HG02763 (cell line): ENCODE data around the gene KRT74.

Source experiments
- ATAC-seq: cut with Tn5 transposase; IDR thresholded peaks from one replicate; pipeline ENCODE4 v1.9.1; 2021; ENCODE audit warnings: mild to moderate bottlenecking, moderate library complexity; ENCODE audit not compliant: unreplicated experiment

KRT74 gene

DNA sequence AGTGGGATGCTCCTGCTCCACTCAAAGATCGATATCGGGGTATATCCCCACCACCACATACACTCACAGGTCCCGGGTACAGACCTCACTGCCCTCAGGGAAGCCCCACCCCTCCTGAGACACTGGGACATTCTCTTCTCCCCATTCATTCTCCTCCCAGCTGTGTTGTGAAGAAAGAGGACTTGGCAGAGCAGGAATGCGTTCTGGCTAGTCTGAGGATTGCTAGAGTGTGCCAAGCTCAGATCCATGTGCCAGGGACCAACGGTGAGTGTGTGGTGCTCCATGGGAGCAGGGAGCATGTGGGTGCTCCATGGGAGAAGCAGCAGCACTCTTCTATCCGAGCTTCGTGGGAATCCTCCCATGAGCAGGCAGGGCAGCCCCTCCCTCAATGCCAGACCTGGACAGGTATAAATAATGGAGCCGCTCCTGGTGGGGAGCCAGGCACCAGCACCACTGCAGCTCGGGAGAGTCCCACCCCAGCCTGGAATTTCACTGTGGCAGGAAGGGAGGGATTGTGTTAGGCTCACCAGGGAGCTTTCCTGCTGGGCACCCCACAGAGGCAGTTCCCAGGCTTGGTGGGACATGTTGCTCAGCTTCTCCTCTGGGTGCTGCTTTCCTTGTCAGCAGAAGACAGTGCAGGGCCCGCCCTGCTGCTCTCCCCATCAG is 51.2 kb downstream of the KRT74 start:
- ATAC-seq: no peak

DNA sequence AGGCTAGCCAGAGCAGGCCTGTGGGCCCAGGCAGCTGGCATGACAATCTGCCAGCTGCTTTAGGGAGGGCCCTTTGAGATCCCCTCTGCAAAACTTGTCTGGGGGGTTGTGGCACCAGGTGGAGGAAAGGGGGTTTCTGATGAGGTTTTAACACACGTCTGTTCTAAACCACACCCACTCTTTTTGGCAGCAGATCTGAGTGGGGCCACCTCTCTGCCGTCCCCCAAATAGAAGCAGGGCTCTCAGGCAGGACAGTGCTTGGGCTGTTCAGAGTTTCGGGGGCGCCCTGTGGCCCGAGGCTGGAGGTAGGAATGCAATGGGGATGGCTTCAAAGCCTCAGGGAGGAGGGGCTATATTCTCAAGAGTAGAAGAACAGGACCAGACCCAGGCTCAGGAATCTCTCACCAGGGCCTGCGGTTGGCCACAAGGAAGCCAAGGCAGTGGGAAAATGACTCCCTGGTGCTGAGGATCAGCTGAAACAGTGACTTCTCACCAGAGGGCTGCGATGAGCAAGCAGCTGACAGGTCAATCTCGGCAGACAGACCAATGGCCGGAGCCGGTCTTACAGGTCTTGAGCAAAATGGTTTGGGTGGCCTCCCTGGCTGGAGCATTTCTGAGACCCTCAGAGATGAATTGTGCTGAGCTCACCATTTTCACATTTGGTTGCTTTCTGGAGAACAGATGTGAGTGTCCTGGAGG is 51.9 kb downstream of the KRT74 start:
- no peak for ATAC-seq

DNA sequence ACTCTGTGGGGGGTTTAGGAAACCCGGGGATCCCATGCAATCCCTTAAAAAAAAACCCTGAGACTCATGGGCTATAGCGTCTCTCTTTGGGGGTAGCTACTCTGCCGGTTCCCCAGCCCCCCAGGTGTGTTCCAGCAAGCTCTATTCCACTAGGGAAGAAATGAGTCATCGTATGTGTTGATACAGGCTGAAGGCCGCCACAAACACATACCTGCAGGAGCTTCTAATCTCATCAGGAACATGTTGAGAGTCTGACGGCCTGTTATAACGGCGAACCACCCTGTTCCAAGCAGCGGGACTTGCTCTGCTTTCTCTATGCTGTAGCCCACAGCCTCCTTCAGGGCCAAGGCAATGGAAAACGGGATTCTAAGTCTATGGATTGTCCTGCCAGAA is 52.5 kb downstream of the KRT74 start:
- no peak for ATAC-seq

DNA sequence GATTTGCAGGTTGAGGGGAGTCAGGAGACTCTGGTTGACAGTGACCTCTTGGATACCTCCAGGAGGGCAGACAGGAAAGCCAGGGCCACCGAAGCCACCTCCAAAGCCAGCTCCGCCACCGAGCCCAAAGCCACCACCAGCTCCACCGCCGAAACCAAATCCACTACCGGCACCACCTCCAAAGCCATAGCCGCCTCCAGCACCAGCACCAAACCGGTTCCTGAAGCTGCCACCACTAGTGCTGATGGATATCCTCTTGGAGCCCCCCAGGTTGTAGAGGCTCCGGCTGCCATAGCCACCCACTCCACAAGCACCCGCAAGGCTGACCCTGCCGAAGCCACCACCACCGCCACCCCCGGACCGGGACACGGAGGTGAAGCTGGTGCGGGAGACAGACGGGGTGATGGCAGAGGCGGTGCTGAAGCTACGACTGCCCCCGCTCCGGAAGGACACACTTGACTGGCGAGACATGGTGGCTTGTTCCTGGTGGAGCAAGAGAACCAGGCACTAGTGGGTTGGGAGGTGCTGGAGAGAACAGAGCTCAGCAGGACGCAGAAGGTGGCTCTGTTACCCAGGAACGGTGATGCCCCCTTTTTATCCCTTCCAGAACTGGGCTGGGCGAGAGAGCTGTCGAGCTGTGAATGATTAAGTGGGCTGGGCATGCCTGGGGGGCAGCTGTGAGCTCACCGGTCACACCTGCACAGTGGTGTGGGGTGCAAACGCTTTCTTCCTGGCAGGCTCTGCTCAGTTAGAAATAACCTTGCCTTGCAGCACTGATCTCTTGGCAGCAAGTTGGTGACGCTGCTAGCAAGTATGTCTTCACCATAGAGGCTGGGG is 53.6 kb downstream of the KRT74 start, which contains the start of gene KRT5:
Gene KRT5 (minus strand): TSS at position 569 of the 837 bp plus-strand sequence. CDS start 98 bp downstream, at position 471.
- ATAC-seq: no peak

DNA sequence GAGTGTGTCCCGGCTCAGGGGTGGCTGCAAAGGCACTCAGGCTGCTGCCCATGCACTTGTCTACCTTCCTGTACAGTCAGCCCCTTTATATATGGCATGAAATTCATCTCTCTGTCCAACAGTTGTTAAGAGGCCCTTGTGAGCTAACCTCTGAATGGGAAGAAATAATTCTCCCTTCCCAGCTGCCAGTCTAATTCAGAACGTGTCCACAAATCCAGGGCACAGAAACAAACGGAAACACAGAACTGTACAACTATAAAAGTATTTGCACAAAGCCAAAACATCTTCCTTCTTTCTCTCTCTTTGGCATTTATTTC is 54.3 kb downstream of the KRT74 start:
- ATAC-seq: no peak

DNA sequence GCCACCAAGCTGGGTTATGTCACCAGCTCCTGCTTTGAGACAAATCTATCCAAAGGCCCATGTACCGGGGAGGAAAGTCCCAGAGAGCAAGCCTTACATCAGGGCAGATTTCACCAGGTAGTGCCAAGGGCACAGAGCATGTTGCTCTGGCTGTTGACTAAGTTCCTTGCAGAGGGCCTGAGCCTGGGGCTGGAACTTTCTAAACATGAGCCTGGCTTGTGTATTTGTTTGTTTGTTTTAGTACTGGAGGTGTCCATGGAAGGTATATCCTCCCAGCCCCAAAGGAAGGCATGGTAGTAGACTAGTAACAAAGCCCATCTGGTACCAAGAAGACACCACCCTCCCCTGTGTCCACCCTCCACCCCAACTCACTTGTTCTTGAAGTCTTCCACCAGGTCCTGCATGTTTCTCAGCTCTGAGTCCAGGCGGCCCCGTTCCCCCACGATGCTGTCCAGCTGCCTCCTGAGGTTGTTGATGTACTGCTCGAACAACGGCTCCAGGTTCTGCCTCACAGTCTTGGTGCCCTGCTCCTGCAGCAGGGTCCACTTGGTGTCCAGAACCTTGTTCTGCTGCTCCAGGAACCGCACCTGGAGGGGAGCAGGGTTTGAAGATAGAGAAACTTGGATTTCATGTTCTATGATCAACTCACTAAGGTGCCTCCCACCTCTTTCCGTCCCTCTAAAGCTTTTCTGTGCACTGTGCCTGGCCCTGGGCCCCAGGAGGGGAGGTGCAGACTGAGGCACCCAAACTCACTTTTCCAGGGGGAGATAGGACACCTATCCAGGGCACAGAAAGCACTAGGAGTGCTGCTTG is 54.9 kb downstream of the KRT74 start:
- no peak for ATAC-seq

DNA sequence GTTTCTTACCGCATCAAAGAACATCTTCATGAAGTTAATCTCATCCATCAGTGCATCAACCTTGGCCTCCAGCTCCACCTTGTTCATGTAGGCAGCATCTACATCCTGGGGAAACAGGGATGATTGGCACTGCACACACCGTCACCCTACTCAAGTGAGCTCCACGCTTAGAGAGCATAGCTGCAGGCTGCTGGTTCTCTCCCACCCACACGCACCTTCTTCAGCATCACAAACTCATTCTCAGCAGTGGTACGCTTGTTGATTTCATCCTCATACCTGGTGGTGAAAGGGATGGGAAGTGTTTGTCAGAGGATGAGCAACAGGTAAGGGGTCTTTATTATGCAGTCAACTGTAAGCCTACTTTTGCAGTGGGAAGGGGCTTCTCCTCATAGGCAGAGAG is 55.8 kb downstream of the KRT74 start:
- no peak for ATAC-seq

DNA sequence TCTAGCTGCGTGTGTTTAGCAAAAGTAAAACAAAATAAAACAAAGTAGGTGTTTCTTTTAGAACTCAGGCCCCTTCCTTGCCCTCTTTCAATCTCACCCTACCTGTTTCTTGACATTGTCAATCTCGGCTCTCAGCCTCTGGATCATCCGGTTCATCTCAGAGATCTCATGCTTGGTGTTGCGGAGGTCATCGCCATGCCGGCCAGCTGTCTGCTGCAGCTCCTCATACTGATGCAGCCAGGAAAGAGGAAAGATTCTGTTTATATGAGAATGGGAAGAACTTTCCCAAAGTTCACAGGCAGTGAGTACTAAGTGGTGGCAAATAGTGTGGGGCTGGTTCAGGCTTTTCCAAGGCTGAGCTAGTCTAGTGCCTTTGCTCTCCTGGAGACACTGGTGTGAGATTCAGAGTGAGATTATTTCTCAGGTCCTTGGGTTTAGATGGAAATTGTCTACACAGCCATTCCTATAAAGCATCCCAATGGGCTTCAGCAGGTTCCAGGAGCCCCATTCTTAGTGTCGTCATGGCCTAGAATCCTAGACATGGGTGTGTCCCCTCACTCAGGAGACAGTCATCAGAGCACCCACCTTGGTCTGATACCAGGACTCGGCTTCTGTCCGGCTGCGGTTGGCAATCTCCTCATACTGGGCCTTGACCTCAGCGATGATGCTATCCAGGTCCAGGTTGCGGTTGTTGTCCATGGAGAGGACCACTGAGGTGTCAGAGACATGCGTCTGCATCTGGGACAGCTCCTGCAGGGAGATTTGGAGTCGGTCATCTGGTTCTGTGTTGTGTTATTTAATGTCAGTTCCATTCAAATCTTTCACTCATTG is 56.4 kb downstream of the KRT74 start:
- ATAC-seq: no peak

DNA sequence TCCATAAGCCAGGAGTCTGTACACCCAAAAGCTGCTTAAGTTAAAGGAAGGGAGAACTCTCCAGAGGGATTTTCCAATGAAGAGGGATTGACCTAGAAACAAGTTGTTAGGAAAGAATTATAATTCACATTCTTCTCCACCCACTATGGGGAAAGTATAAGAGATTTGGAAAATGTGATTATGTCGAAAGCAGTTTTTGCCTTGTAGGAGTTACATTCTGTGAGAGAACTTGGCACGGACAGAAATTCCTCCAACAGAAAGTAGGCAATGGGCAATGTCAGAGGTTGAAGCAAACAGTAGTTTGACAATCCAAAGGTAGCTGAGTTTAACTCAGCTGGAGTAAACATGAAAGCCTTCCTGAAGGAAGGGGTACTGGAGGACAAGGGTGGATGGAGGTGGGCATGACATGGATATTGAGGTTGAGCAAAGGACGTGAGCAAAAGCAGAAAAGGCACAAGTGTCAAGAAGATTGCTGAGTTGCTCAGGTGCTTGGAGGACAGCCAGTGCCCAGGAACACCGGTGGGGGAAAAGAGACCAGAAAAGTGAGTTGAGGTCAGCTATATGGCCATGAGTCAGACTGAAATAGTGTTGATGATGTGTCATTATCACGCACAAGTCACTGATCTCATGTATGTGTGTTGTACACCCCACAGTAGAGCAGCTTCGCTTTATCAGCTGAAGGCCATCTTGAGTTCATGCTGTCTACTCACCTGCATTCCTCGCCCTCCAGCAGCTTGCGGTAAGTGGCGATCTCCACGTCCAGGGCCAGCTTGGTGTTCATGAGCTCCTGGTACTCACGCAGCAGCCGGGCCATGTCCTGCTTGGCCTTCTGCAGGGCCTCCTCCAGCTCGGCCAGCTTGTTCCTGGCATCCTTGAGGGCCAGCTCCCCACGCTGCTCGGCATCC is 57.5 kb downstream of the KRT74 start:
- ATAC-seq: no peak
